Superior temporal gyrus (tissue), 1 donor: ENCODE results near the gene ZNF710.

ENCODE experiments used
- DNase-seq: peaks from one replicate; pipeline ENCODE4 v3.0.0-alpha.2; 2016; ENCODE audit errors: extremely low spot score

Gene ZNF710

DNA sequence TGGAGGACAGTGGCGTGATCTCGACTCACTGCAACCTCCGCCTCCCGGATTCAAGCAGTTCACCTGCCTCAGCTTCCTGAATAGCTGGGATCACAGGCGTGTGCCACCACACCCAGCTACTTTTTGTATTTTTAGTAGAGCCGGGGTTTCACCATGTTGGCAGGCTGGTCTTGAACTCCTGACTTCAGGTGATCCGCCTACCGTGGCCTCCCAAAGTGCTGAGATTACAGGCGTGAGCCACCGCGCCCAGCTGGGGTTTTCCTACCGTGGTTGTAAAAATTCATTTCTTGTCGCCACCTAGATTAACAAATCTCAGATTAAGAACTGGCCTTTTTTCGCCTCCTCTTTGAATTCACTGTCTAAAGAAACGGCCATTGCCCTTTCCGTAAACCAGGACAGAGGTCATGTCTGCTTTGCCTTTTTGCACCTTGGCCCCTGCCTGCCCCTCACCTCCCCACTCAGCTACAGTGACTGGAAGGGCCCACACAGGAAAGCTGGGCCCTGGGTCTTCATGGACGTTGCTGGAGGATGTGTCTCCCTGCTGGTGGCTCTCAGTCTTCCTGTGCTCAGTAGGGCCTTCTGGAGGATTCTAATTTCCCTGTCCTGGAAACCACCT lies 17.2 kb downstream of the ZNF710 start:
- DNase-seq = no peak

DNA sequence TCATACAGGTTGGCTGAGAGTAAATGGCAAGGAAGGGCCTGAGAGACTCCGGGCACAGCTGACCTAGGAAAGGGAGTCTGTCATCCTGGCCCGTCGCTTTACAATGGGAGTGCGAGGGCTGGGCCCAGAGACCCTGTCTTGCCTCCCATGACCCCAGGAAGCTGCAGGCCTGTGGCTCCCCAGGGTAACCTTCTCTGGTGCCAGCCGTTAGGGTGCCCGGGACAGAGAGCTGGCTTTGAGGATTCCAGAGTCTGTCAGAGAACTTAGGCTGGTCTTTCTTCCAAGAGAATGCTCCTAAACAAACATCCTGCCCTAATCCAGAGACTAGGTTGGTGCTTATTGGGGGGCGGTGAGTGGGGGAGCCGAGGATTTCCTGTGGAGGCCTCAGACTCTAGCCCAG lies 18.5 kb downstream of the ZNF710 start:
- DNase-seq = no peak

DNA sequence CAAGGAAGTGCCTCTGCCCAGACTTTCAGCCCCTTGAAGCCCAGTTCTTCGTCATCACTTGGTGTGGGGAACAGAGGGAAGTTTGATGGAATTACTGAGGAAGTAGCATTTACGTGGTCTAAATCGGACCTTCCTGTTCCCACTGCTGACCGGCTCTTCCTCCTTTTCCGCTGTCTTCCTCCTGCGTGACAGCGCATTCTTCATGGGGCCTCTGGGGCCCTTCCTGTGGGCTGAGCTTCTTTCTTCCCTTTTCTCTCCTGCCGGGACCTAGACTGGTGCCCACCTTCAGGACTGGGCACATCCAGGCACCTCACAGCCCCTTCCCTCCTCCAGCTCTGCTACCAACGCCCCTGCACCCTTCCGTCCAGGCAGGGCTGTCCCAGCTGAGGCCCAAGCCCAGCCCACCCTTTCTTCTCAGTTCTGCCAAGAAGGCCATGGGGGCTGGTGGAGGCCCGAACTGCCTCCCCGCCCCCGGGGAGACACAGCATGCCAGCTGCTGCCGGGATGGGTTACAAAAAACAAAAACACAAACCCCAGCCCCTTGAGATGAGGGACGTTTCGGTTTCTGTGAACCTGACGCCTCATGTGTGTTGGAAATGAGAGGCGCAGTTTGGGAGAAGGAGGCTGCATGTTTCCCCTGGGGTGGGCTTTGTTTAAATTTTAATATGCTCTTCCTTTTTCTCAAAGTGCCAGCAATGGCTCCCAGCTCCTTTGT lies 19.1 kb downstream of the ZNF710 start:
- DNase-seq = no peak

DNA sequence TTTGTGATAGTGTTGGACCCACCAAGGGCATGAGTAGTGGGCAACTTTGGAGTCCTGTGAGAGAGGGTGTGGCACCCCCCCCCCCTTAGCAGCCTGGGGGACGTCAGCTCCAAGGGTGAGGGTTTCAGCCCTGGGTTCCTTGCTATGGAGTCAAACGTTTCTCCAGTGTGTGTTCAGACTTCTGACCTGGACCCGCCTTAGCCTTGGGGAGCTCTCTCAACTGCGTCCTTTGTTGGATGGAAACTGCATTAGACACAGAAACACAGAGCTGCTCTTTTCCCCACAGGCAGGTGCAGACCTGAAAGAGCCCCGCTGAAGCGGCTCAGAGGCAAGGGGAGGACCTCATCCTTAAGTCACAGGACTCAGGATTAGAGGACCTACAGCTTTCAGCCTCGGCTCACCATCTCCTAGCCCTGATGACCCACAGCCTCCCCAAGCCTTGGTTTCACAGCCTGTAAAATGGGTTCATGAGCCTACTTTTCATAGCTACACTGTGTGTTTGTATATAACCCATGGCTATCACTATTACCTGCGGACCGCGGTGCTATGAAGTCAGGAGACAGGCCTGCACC lies 19.9 kb downstream of the ZNF710 start:
- DNase-seq = no peak

DNA sequence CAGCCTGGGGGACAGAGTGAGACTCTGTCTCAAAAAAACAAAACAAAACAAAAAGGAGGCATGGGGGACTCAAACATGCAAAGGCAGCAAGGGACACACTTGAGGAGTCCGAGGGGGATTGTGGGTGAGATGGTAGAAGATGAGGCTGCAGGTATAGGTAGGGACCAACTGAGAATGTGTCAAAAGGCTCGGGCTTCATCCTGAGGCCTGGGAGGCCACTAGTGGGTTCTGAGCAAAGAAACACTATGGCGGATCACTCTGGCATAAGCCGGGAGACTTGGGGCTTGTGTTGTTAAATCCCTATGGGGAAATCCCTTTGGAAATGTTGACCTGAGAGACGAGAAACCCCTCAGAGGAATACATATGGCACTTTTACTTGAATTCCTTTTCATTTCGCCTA lies 21.2 kb downstream of the ZNF710 start:
- DNase-seq = no peak

DNA sequence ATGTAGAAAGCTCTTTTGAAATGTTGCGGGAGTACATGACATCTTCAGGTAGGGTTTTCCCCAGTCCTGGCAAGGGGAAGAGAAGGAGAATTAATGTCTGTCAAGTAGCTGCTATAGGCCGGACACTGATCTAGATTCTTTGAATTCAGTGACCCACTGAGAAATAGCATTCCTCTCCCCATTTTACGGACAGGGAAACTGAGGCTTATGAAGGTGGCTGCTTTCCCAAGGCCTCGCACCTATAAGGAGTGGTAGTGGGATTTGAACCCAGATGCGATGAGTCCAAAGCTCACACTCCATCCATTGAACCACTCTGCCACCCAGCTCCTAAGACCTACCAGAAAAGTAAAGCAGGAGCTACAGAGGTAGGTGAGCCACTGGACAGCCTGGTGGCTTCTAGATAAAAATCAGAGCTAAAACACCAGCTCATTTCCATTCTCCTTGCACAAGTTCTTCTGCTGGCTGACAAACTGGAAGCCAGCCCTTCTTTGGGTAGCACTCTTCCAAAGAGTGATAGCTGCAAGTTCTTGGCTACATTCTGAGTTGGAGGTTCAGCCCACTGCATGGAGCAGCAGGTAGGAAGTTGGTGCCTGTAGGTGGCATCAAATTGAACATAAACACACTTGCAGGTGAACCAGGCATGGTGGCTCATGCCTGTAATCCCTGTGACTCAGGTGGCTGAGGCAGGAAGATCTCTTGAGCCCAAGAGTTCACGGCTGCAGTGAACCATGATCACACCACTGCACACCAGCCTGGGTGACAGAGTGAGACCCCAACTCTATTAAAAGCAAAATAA lies 22.0 kb downstream of the ZNF710 start:
- DNase-seq = no peak

DNA sequence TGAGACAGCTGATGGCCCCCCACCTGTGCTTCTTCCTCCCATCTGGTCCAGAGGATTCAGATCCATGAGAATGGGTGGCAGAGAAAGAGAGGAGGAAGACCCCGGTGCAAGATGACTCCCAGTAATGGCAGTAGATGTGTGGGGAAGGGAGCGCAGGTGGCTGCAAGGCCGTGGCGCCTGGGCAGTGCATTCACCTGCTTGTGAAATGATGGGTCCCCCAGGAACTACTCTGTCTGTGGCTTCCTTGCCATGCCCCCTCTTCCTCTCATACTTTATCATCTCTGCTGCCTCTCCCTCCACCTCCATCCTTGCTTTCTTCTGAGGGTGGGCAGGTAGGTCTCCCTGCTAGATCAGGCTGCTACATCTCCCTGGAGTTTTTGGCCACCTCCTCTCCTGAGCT lies 23.3 kb downstream of the ZNF710 start:
- no peak for DNase-seq

DNA sequence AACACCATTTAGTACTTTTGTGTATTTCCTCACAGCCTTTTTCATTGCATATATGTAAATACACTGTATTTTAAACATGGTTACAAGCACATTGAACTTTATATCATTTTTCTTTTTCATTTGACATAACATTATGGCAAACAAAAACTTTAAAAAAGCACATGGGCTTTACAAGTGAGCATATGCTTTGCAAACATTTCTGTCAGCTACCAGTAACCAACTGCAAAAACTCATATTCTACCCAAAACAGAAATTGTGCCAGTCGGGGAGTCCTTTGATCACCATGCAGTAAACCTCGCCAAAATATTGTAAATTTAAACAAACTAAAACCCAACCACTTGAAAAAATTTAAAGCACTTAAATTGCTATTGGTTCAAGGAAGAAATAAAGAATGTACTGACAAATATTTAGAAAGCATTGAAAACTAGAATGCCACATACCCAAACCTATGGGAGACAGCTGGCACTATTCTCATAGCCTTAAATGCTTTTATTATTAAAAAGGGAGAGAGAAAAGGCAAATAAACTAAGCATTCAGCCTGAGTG lies 24.4 kb downstream of the ZNF710 start:
- no peak for DNase-seq

DNA sequence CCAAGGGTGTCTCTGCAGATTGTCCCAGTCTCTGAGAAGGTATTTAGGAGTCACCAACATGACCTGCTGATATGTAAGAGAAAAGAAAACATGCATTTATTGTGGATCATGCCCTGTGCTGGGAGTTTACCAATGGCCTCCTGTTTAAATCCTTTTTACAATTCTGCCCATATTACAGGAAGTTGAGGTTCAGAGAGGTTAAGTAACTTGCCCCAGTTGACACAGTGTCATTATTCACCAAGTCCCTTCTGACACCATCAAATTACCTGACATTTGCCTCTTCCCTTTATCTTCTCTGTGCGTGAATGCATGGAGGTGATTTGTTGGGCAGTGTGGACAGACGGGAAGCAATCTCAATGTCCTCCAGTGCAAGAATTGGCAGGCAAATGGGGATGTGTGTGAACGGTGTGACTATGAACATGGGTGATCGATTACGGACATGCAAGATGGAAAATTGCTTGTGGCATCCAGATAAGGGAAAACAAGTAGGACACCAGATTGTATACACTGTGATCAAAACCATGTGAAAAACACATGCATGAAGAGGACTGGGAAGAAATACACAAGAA lies 27.3 kb downstream of the ZNF710 start:
- no peak for DNase-seq

DNA sequence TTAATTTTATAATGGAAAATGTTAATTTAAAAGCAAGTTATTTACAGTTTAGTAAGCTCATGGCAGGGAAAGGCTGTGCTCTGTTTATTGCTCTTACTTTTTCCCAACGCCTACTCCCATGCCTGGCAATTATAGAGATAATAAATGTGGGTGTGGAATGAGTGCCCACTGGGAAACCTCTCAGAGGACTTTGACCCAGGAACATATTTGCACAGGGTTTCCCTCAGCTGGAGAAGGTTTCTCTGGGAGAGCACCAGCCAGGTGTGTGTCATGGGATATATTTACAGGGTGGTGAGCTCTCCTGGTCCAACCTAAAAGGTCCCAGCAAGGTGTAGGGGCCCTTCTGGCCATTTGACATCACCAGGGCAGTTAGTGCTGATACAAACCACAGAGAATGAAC lies 27.9 kb downstream of the ZNF710 start:
- DNase-seq = no peak

DNA sequence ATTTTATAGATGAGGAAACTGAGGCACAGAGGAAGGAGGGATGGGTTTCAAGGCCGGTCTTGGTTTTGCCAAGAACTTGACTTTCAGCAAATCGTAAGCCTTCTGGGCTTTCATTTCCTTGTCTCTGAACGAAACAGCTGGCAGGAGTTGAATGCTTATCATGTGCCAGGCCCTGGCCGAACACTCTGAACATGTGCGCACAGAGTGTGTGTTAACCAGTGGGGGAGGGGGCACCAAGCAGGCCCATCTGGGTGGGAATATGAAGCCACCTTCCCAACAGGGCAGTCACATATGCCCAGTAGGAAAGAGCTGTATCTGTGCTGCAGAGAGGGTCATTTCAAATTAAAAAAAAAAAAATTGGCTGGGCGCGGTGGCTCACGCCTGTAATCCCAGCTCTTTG lies 29.3 kb downstream of the ZNF710 start:
- no peak for DNase-seq

DNA sequence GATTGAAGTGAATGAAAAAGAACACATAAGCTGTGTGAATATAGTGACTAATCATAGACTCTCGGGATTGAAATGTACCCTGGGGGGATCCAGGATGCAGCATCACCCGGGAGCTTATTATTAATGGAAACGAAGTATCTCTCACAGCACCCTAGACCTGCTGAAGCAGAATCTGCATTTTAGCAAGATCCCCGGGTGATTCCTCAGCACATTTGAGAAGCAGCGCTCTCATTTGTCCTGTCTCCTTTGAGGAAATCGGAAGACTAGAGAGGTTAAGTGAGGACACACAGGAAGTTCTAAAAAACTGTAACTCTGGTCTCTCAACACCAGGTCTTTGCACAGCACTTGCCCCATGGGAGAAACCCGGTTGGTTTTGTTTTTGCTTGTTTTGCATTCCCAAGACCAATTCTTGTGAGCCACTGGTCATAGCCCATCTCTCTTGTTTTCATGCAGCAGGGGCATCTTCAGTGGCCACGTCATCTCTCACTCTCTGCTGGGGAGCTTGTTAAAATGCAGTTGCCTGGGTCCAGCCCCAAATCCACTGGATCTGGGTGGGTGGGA lies 30.2 kb downstream of the ZNF710 start:
- no peak for DNase-seq

DNA sequence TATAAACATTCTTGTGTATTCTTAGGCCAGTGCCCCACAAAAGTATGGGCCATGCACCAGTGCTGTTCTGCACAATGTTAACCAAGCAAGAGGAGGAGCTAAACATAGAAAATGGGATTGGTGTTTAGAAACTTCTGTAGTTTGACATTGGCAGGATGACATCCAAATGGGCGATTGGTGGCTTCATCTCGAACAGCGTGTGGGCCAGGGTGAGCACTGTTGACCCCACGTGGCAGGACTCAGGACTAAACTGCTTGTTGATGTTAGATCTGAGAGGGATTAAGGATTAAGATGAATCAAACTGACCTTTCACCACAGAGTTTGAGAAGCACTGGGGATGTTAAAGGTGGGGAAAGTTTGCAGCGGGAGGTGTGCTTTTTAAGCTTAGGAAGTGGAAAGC lies 31.9 kb downstream of the ZNF710 start:
- no peak for DNase-seq

DNA sequence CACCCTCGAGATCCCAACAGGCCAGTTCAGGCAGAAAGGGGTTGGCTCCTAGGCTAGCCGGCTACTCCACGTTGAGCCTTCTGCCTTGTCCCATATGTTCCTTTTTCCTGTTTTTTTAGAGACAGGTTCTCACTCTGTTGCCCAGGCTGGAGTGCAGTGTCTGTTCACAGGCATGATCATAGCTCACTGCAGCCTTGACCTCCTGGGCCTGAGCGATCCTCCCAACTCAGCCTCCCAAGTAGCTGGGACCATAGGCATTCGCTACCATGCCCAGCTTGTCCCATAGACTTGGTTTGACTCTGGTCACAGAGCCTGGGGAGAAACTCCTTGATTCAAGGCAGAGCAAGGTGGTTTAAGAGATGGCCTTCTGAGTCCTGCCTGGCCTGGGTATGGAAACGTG lies 32.3 kb downstream of the ZNF710 start:
- DNase-seq = no peak

DNA sequence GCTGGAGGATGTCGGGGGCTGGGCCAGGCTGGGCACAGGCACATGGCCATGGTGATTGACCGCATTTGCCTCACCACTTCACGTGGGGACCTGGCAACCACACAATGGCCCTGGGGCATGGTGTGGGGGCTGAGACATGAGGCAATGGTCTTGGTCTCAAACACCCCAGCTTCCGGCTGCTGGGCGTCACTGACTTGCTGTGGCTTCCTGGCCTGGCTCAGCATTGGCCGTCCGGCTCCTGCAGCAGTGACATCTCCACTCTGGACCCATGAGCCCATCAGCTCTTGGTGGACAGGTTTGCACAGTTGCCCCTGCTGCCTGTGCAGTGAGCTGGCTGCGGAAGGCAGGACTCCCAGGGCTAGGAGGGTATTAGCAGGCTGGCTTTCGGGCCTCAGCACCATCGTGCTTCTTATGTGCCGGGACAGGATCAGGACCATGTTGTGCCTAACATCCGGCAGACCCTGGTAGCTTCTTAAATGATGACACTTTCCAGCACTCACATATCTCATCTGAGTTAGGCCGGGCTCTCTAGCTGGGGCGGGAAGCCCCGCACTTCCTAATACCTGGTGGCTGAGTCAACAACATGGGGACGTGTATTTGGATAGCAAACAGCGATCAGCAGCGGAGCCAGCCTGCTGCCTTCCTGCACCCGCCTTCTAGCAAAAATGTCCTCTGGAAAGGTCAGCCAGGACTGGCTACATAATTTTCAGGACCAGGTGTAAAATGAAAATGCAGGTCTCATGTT lies 34.1 kb downstream of the ZNF710 start:
- DNase-seq = no peak

DNA sequence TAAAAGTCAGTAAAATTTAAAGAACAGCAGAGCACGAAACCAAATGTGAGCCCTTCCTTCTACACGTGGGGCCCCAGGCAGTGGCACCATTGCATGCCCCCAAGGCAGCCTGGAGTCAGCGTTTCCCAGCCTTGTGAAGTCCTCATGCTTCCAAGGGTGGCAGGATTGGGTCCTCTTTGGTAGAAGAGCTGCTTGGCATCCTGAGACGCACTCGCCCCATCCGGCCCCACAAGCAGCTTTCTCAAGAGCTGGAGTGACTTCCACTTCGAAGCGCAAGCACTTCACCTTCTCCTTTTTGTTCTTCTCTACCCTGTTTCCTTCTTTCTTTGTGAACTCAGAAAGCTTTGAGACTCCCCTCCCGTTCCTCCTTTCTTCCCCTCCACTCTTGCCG lies 34.7 kb downstream of the ZNF710 start:
- no peak for DNase-seq

DNA sequence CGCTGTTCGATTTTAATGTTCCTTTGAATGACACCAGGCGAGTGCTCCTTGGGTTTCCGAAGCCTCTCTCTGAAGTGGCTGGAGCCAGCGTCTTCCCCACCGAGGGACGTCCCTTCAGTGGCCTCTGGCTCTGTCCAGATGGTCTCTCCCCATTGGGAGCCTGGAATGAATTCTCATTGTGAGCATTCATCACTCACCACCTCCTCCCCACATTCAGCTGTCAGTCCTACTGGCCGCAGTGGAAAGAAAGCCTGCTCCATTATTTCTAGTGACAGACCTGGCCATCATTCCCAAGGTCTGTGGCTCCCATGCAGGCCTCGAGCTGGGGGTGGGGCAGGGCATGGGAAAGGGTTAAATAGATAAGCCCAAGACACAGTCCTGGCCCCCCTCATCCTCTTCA lies 35.2 kb downstream of the ZNF710 start:
- DNase-seq = no peak

DNA sequence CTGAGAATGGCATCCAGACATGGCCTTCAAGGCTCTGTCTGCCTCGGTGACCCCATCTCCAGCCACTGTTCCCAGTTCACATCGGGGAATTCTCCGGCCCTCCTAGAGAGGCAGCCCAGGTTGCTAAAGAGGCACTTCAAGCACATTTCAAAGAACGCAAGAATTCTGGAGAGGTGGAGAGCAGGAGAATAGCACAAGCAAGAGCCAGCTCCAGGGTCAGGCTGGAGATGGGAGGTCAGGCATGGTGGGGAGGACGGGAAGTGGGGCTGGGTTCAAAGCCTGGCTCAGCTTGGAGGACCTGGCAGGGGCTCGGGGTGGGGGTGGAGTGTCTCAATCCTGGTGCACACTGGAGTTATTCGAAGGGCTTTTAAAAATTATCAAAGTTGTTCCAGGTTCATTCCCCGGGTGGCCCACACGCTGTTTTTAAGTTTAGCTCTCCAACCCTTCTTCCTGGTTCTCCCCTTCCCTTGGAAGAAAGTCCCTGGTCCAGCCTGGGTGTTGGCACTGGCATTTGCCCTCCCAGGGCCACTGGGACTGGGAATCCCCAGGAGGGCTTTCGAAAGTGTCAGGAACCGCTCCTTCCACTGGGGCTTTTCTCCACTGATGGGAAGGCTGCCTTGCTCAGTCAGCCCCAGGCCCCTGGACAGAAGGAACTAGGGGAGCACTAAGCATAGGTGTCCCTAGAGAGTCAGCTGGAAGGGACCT lies 35.8 kb downstream of the ZNF710 start:
- no peak for DNase-seq

DNA sequence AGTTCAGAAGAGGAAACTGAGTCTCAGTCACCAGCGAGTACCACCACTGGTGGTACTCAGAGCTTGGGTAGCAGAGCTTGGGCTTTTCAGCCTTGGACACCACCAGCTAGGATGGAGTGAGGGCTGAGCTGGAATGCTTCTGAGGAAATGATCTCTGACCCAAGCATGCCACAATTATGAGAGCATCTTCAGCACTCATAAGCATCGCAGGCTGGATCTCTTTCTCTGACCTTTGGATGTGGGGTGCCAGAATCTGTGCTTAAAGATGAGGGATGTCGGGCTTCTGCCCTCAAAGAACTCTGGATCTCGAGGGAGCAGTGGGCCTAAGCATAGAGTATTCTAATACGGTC lies 36.4 kb downstream of the ZNF710 start:
- no peak for DNase-seq

DNA sequence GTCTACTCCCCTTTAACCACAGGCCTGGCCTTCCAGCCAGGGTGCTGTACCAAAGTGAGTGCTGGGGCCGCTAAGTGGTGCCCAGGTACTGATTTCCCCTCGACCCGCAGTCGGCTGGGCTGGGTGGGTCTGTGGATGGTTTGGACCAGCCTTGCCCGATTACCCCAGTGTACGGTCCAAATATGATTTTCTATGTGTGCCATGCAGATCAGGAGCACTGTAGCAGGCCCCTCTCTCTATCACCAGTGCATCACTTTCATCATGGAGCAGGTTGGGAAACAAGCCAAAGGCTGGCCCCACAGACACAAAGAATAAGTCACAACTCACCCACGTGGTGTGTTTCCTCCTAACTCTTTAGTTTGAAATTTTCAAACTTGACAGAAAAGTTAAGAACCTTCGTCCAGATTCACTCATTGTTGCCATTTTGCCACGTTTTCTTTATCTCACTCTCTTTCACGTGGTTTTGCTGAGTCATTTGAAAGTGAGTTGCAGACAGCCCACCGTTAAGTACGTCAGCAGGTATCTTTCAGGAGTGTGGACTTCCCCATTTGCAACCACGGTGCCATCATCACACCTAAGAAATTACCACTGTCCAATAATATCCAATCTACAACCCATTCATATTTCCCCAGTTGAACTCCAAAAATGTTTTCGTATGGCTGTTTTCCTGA lies 37.0 kb downstream of the ZNF710 start:
- DNase-seq = no peak
